Measurements from ENCODE around the gene ZMIZ1. TPM values are rescaled to one million over a fixed set of nuclear protein-coding genes. Genes with fewer than 3 reads are reported as not detected.

Gene ZMIZ1
- total RNA-seq, 4 donors from 2014 or later = 18.7 to 188 (median 36.7) TPM

GRCh38 chr10:79176949-79177602 lies 108.3 kb downstream of the ZMIZ1 start:
- no peak for DNase-seq

GRCh38 chr10:79178070-79178576 lies 109.4 kb downstream of the ZMIZ1 start:
- H3K27me3 ChIP-seq = no peaks in the 10 kb centered on the region
- no peaks in the 10 kb centered on the region for H3K9me3 ChIP-seq
- H3K4me1 ChIP-seq = peaks cover 35 to 66% of the 10 kb centered on the region in 2 donors
- no peak for DNase-seq
- TF ChIP-seq CTCF (IDR thresholded peaks at IDR 0.05) (no peak), POLR2A (IDR thresholded peaks at IDR 0.05) (no peak)
- intact Hi-C loops (cut with DNase I; ENCODE audit: low total_unique reads) = no loop called here
- H3K36me3 ChIP-seq = no peaks in the 10 kb centered on the region
- H3K4me3 ChIP-seq = no peak overlapping the region
- H3K27ac ChIP-seq = peak overlapping the region; percentile 78

More at GRCh38 chr10:79176949-79177602, 108.3 kb downstream of the ZMIZ1 start:
- no peaks in the 10 kb centered on the region for H3K27me3 ChIP-seq
- no peak overlapping the region for H3K4me3 ChIP-seq
- H3K4me1 ChIP-seq = peaks cover 28 to 57% of the 10 kb centered on the region in 2 donors
- peak overlapping the region; percentile 78 for H3K27ac ChIP-seq
- no peaks in the 10 kb centered on the region for H3K9me3 ChIP-seq
- H3K36me3 ChIP-seq = no peaks in the 10 kb centered on the region
- intact Hi-C loops (cut with DNase I; ENCODE audit: low total_unique reads) = no loop called here
- TF ChIP-seq POLR2A (IDR thresholded peaks at IDR 0.05) = no peak

DNA sequence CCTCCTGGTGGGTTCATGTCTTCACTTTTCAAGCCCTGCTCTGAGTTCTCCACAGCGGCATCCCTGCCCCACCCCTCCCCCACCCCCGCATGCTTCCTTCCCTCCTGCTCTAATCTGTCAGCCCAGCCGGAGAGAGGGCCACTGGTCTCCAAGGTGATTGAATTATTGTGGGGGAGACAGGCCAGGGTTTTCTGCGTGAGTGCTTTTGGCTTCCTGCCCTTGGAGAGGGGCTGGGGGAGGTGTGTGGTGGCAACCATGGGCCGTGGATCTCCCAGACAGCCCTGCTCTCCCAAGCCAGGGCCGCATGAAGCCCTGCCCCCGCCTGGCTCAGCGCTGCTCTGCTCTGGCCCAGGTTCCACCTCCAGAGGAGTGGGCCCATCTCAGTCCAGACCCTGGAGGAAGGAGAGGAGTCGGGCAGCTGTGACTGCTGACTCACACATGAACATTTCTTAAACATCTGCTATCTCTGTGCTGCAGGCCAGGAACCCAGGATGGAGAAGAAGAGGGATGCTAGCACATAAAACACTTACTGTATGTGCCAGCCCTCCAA lies 109.9 kb downstream of the ZMIZ1 start:
- no peaks in the 10 kb centered on the region for H3K36me3 ChIP-seq
- peak overlapping the region; percentile 78 for H3K27ac ChIP-seq
- no peaks in the 10 kb centered on the region for H3K27me3 ChIP-seq
- DNase-seq = peak; percentile 87 to 90
- no peaks in the 10 kb centered on the region for H3K9me3 ChIP-seq
- H3K4me3 ChIP-seq = no peak overlapping the region
- intact Hi-C loops (cut with DNase I; ENCODE audit: low total_unique reads) = no loop called here
- TF ChIP-seq CTCF (IDR thresholded peaks at IDR 0.05) = peak in 2 of 4 experiments; percentile 8 to 27
- no peak for TF ChIP-seq POLR2A (IDR thresholded peaks at IDR 0.05)
- peaks cover 39 to 70% of the 10 kb centered on the region in 2 donors for H3K4me1 ChIP-seq

DNA sequence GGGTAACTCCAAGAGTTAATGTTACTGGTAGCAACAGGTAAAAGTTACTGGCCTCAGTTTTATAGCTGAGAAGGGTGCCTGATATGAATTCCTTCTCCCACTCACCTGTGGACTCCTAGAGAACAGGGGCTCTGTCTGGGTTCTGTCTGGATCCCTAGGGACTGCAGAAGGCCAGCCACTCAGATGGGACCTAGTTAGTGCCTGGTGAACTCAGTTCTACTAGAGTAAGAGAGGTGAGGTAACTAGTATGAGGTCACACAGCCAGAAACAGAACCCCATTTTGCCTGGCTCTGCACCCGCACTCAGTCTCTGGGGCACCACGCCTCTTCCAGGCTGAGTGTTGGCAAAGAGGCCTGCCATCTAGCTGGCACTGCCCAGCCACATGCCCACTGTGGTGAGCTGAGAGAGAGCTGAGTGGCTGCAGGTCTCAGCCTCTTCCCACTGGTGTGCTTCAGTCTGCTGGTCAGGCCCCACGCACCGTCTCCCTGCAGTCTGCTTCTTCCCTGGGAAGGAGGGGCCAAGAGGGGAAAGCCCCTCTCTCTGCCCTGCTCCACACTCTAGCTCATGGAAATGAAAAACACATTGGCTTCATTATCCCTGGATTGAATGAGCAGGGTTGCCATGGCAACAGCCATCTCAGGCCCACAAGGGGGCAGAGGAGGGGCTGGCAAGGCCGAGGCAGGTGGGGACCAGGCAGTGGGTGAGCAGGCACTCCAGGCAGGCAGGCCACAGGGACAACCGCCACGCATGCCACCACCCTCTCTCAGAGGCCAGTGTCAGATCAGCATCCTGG lies 110.6 kb downstream of the ZMIZ1 start:
- Histone ChIP-seq H3K27me3 (no peaks in the 10 kb centered on the region), H3K9me3 (no peaks in the 10 kb centered on the region), H3K36me3 (no peaks in the 10 kb centered on the region), H3K4me1 (peaks cover 40 to 75% of the 10 kb centered on the region in 2 donors), H3K4me3 (no peak overlapping the region), H3K27ac (peak overlapping the region; percentile 78)
- TF ChIP-seq CTCF (IDR thresholded peaks at IDR 0.05) (no peak), POLR2A (IDR thresholded peaks at IDR 0.05) (no peak)
- no peak for DNase-seq
- intact Hi-C loops (cut with DNase I; ENCODE audit: low total_unique reads) = no loop called here

GRCh38 chr10:79179957-79180309 lies 111.2 kb downstream of the ZMIZ1 start:
- Histone ChIP-seq H3K36me3 (no peaks in the 10 kb centered on the region), H3K27ac (peak overlapping the region; percentile 78), H3K27me3 (no peaks in the 10 kb centered on the region), H3K4me3 (no peak overlapping the region), H3K4me1 (peaks cover 42 to 80% of the 10 kb centered on the region in 2 donors), H3K9me3 (no peaks in the 10 kb centered on the region)
- no peak for TF ChIP-seq POLR2A (IDR thresholded peaks at IDR 0.05)
- TF ChIP-seq CTCF (IDR thresholded peaks at IDR 0.05) = no peak
- DNase-seq = no peak
- intact Hi-C loops (cut with DNase I; ENCODE audit: low total_unique reads) = no loop called here
